ENCODE data around the gene PRKCH. TPM values are rescaled to one million over a fixed set of nuclear protein-coding genes. Genes with fewer than 3 reads are reported as not detected.

PRKCH gene
- total and polyA plus RNA-seq, 2 donors (not counting 3 experiments of a cell fraction or from before 2014, with no cell fraction given): 97.7 to 103 TPM

DNA sequence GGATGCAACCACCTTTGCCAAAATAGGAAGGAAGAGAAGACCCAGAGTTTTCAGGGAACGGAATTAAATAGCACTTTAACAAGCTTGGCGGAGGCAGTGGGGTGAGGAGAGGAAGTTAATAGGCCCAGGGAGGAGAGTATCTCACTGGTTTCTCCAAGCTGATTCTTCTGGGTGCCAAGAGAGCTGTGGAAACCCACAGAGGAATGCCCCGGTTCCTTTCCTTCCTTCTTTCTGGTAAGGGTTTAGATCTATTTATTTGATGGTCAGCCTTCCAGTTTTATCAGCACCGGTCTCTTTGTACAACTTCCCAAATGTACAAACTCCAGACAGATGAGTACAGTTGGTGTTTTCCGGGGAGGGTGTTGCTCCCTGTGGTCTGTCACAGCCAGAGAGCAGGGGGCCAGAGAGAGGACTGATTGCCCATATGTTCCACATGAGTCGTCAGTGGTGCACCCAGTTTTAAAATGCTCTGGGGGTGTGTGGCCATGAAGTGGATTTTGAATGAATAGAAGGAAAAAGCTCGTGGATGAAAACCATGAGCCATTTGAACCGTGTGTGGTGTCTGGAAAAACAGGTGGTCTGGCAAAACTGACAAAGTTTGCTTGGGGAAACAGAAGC lies 26.6 kb downstream of the PRKCH start:
- Histone ChIP-seq H3K9me1 (replicated peaks; ENCODE audit: control insufficient read depth, extremely low read depth, insufficient read depth, low read length) (no peaks in the 10 kb centered on the region), H3K4me2 (ENCODE audit: insufficient read depth, low read length) (peak overlapping the region; percentile 77), H3K27ac (ENCODE audit: insufficient read depth, low read depth, low read length) (peak overlapping the region; percentile 76), H3K36me3 (ENCODE audit: control insufficient read depth in 2 of 2, extremely low read depth in 1 of 2, insufficient read depth in 2 of 2, low read length in 2 of 2) (no peaks in the 10 kb centered on the region), H3K79me2 (ENCODE audit: control insufficient read depth, insufficient read depth, low read length) (peaks cover 88% of the 10 kb centered on the region), H3K4me3 (replicated peaks in 1 of 3; ENCODE audit: insufficient read depth in 1 of 3, low read depth in 1 of 3, low read length in 3 of 3) (no peak overlapping the region), H4K20me1 (replicated peaks; ENCODE audit: control insufficient read depth, extremely low read depth, insufficient read depth, low read length) (no peaks in the 10 kb centered on the region), H3K9ac (replicated peaks; ENCODE audit: extremely low read depth, insufficient read depth, low read length) (peak overlapping the region; percentile 56), H3K27me3 (ENCODE audit: control insufficient read depth in 2 of 2, insufficient read depth in 2 of 2, low read length in 2 of 2) (no peaks in the 10 kb centered on the region), H3K9me3 (replicated peaks; ENCODE audit: control insufficient read depth, insufficient read depth, low read length) (no peaks in the 10 kb centered on the region), H2AFZ (ENCODE audit: low read depth, low read length) (no peak overlapping the region), H3K4me1 (ENCODE audit: control insufficient read depth, extremely low read depth, insufficient read depth, low read length) (peaks cover 65% of the 10 kb centered on the region)
- BruUV-seq (replicated peaks): no TSS peak
- ChIA-PET CTCF (interaction anchor here (0.5 to 0.9 kb wide), 2 partner anchors 18 to 20 kb away, joined by 3 read pairs; no protein-coding TSS in a partner anchor), POLR2A (no interaction called here)
- TF ChIP-seq, protein P1, sequence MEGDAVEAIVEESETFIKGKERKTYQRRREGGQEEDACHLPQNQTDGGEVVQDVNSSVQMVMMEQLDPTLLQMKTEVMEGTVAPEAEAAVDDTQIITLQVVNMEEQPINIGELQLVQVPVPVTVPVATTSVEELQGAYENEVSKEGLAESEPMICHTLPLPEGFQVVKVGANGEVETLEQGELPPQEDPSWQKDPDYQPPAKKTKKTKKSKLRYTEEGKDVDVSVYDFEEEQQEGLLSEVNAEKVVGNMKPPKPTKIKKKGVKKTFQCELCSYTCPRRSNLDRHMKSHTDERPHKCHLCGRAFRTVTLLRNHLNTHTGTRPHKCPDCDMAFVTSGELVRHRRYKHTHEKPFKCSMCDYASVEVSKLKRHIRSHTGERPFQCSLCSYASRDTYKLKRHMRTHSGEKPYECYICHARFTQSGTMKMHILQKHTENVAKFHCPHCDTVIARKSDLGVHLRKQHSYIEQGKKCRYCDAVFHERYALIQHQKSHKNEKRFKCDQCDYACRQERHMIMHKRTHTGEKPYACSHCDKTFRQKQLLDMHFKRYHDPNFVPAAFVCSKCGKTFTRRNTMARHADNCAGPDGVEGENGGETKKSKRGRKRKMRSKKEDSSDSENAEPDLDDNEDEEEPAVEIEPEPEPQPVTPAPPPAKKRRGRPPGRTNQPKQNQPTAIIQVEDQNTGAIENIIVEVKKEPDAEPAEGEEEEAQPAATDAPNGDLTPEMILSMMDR (IDR thresholded peaks at IDR 0.05; ENCODE audit: extremely low read depth in 1 of 2, insufficient read depth in 1 of 2, low read depth in 1 of 2, low read length in 2 of 2): no peak
- TF ChIP-seq GATA2 (IDR thresholded peaks at IDR 0.05; ENCODE audit: insufficient read depth, insufficient read length, low read depth, low read length): peak; percentile 43
- no peak for TF ChIP-seq JUN (IDR thresholded peaks at IDR 0.05; ENCODE audit: borderline replicate concordance, insufficient read depth, insufficient read length, low read depth)
- no peak for DNase-seq (ENCODE audit: low read depth, low spot score)
- FAIRE-seq: peak; percentile 63
- dilution Hi-C loops (cut with MboI; ENCODE audit: extremely low pct_ligation_motif_present, low sequenced_read_pairs) (no loop called here), intact Hi-C loops (cut with micrococcal nuclease) (loop anchor here (1.0 kb wide), 2 partner anchors 8 to 40 kb away; no protein-coding TSS in a partner anchor)
